GM12878 (cell line): ENCODE measurements around the gene KREMEN2. TPM values are rescaled to one million over a fixed set of nuclear protein-coding genes. Genes with fewer than 3 reads are reported as not detected.

ENCODE experiments used
- BCL3 ChIP-seq: IDR thresholded peaks from 2 replicates; pipeline ENCODE4 v1.6.1; 2011; ENCODE audit warnings: borderline replicate concordance, low read depth, mild to moderate bottlenecking, moderate library complexity, low read length; ENCODE audit not compliant: insufficient read depth, poor library complexity, severe bottlenecking
- BHLHE40 ChIP-seq, 2 experiments: fragments of 450-650 bp in 1 of 2; IDR thresholded peaks; 2 replicates each; pipeline ENCODE4 v1.6.1; 2011 to 2017; ENCODE audit warnings: low read depth in 2 of 2, borderline replicate concordance in 1 of 2, improper control_type of control experiment in 1 of 2, low read length in 1 of 2, mild to moderate bottlenecking in 1 of 2
- CREB1 ChIP-seq: IDR thresholded peaks from 2 replicates; pipeline ENCODE4 v1.6.1; 2012; ENCODE audit warnings: low read depth, mild to moderate bottlenecking, inconsistent platforms
- E4F1 ChIP-seq: fragments of 450-650 bp; IDR thresholded peaks from 2 replicates; pipeline ENCODE4 v1.6.1; 2018; ENCODE audit warnings: borderline replicate concordance, mild to moderate bottlenecking; ENCODE audit not compliant: partially characterized antibody
- EGR1 ChIP-seq, 2 experiments: IDR thresholded peaks; 1 replicate in 1 of 2; 2 replicates in 1 of 2; pipeline ENCODE4 v1.6.1; 2011 to 2012; ENCODE audit warnings: low read depth in 2 of 2, low read length in 2 of 2, borderline replicate concordance in 1 of 2, mild to moderate bottlenecking in 1 of 2, moderate library complexity in 1 of 2
- ESRRA ChIP-seq: IDR thresholded peaks from 2 replicates; pipeline ENCODE4 v1.6.1; 2012; ENCODE audit warnings: mild to moderate bottlenecking, low read length, improper control_type of control experiment
- NBN ChIP-seq: fragments of 450-650 bp; IDR thresholded peaks from 2 replicates; pipeline ENCODE4 v1.6.1; 2016
- NFYB ChIP-seq: IDR thresholded peaks from 2 replicates; pipeline ENCODE4 v1.6.1; 2011; ENCODE audit warnings: low read depth, mild to moderate bottlenecking, low read length, improper control_type of control experiment, moderate library complexity; ENCODE audit not compliant: insufficient read depth
- NR2F1 ChIP-seq: fragments of 450-650 bp; conservative IDR thresholded peaks from 2 replicates; pipeline ENCODE4 v1.6.1; 2017; ENCODE audit warnings: mild to moderate bottlenecking
- POLR2AphosphoS2 ChIP-seq: IDR thresholded peaks from 2 replicates; pipeline ENCODE4 v1.6.1; 2011; ENCODE audit warnings: low read depth, mild to moderate bottlenecking, low read length, improper control_type of control experiment, moderate library complexity
- RAD21 ChIP-seq: IDR thresholded peaks from 2 replicates; pipeline ENCODE4 v1.6.1; 2011; ENCODE audit warnings: mild to moderate bottlenecking, low read depth, low read length, moderate library complexity; ENCODE audit not compliant: insufficient read depth
- RB1 ChIP-seq: fragments of 450-650 bp; formaldehyde crosslinking; IDR thresholded peaks from 2 replicates; pipeline ENCODE4 v1.6.1; 2017; ENCODE audit warnings: mild to moderate bottlenecking, borderline replicate concordance
- RELB ChIP-seq: fragments of 450-650 bp; IDR thresholded peaks from 2 replicates; pipeline ENCODE4 v1.6.1; 2017; ENCODE audit warnings: low read depth, mild to moderate bottlenecking, moderate library complexity
- SMARCA5 ChIP-seq: fragments of 450-650 bp; IDR thresholded peaks from 2 replicates; pipeline ENCODE4 v1.6.1; 2017; ENCODE audit warnings: mild to moderate bottlenecking
- SMC3 ChIP-seq: IDR thresholded peaks from 2 replicates; pipeline ENCODE4 v1.6.1; 2011; ENCODE audit warnings: low read length, improper control_type of control experiment, borderline replicate concordance
- SP1 ChIP-seq: IDR thresholded peaks from one replicate; pipeline ENCODE4 v1.6.1; 2011; ENCODE audit warnings: low read depth, low read length
- STAT3 ChIP-seq: IDR thresholded peaks from 2 replicates; pipeline ENCODE4 v1.6.1; 2011; ENCODE audit warnings: low read depth, low read length, improper control_type of control experiment
- ZBTB11 ChIP-seq: fragments of 450-650 bp; formaldehyde crosslinking; IDR thresholded peaks from 2 replicates; pipeline ENCODE4 v1.5.0; 2022; ENCODE audit warnings: mild to moderate bottlenecking, missing genetic modification characterization
- ZBTB33 ChIP-seq: fragments of 450-650 bp; IDR thresholded peaks from 2 replicates; pipeline ENCODE4 v1.6.1; 2017; ENCODE audit warnings: mild to moderate bottlenecking
- polyA plus RNA-seq, 11 experiments: library from polyadenylated mRNA; depleted of rRNA in 4 of 11; unstranded in 6 of 11; stranded (reverse) in 5 of 11; fragments of >200 nt; fragmentation: Nextera tagmentation in 4 of 11; fragmentation: Illumina TruSeq in 1 of 11; extraction: Ambion mirVana in 4 of 11; extraction: Trizol in 1 of 11; gene quantifications; 1 replicate in 1 of 11; 2 replicates in 10 of 11; pipeline versions ENCODE4 v1.2.1 to v1.2.3, GENCODE V29; 2011 to 2016; ENCODE audit warnings: inconsistent platforms in 2 of 11, missing spikeins in 2 of 11, low read depth in 1 of 11
- total RNA-seq, 4 experiments: library from RNA; depleted of rRNA in 3 of 4; stranded (reverse); fragments of >200 nt in 3 of 4; fragmentation: Illumina TruSeq in 1 of 4; extraction: Trizol in 1 of 4; gene quantifications; 2 replicates each; pipeline versions ENCODE4 v1.2.1 to v1.2.3, GENCODE V29; 2013 to 2021

Gene KREMEN2
- total and polyA plus RNA-seq, 10 of the 15 experiments (the other 5 are each of a cell fraction or from before 2014, with no cell fraction given), result 0.06 to 3.7 (median 0.83) TPM; not detected in 2

- TF ChIP-seq BCL3 (no peak), RB1 (peak; percentile 77; the same call in 1 of the 2 replicates), ZBTB11 (CRISPR knock-in tag) (no peak), RELB (no peak), E4F1 (no peak), STAT3 (no peak), CREB1 (peak; percentile 86), NR2F1 (no peak), POLR2AphosphoS2 (no peak), NFYB (no peak), ESRRA (no peak), BHLHE40 (IDR thresholded peaks at IDR 0.05; ENCODE audit: borderline replicate concordance in 1 of 2, low read depth in 2 of 2, low read length in 1 of 2) (peak in 1 of 2 experiments; percentile 35; a peak in 1 of 4 replicates), NBN (peak; percentile 42; the same call in 1 of the 2 replicates), SMC3 (peak; percentile 60), SP1 (no peak), RAD21 (peak; percentile 66), EGR1 (IDR thresholded peaks at IDR 0.05; ENCODE audit: borderline replicate concordance in 1 of 2, low read depth in 2 of 2, low read length in 2 of 2) (no peak), SMARCA5 (peak; percentile 36; the same call in 1 of the 2 replicates), ZBTB33 (no peak)
These were observed 36.9 kb upstream of the KREMEN2 start (continued) for GRCh38 chr16:2927010-2927646.
